ENCODE measurements around the gene MALAT1. TPM values are rescaled to one million over a fixed set of nuclear protein-coding genes. Genes with fewer than 3 reads are reported as not detected.

MALAT1 gene
- total and polyA plus RNA-seq, 8 donors = 608 to 15,875 (median 753) TPM

DNA sequence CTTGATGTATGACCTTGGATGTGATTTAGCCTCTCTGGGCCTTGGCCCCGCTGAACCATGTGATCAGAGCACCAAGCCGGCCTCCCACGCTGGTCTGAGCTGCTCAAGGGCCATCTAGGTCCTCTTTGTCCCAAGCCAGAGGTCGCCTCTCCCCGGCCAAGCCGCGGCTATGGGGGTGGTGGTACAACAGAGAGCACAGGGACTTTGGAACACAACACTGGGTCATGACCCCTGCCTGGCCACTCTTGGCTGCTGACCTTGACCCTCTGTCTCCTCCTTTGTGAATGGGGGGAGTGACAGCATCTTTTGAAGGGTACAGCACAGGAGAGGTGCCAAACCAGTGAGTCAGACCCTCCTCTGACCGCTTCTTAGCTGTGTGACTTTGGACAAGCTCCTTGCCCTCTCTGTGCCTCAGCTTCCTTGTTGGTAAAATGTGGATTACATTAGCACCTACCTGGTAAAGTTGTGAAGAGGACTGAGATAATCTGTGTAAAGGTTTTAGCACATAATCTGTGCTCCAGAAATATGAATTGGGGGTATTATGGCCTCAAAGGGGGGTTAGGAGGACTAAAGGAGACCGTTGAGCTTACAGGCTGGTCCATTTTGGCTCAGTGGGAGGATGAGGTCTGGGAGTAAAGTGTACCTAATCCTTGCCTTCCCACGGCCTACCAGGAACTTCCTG lies 30.8 kb downstream of the MALAT1 start:
- DNase-seq (no peak), ATAC-seq (no peak)
- TF ChIP-seq CTCF (IDR thresholded peaks at IDR 0.05) = no peak
- Histone ChIP-seq H3K27ac (no peak overlapping the region), H3K4me3 (no peak overlapping the region), H3K9me3 (no peaks in the 10 kb centered on the region), H3K36me3 (peaks cover 0 to 80% of the 10 kb centered on the region in 2 donors), H3K27me3 (no peaks in the 10 kb centered on the region), H3K4me1 (peaks cover 7 to 20% of the 10 kb centered on the region in 2 donors)
- intact Hi-C loops (cut with DNase I) = no loop called here

- H3K27ac ChIP-seq = no peak overlapping the region
- no peak for TF ChIP-seq CTCF (IDR thresholded peaks at IDR 0.05)
- no peaks in the 10 kb centered on the region for H3K9me3 ChIP-seq
- DNase-seq = no peak
- no peak overlapping the region for H3K4me3 ChIP-seq
- intact Hi-C loops (cut with DNase I) = no loop called here
- H3K4me1 ChIP-seq = peaks cover 7 to 20% of the 10 kb centered on the region in 2 donors
- H3K27me3 ChIP-seq = no peaks in the 10 kb centered on the region
- peaks cover 0 to 85% of the 10 kb centered on the region in 2 donors for H3K36me3 ChIP-seq
- ATAC-seq = no peak
Measured at GRCh38 chr11:65530157-65530496, 31.3 kb downstream of the MALAT1 start.

- no peak for TF ChIP-seq CTCF (IDR thresholded peaks at IDR 0.05)
- DNase-seq = no peak
- Histone ChIP-seq H3K27me3 (no peaks in the 10 kb centered on the region), H3K27ac (no peak overlapping the region), H3K36me3 (peaks cover 0 to 99% of the 10 kb centered on the region in 2 donors), H3K9me3 (no peaks in the 10 kb centered on the region), H3K4me1 (peaks cover 0 to 5% of the 10 kb centered on the region in 2 donors), H3K4me3 (no peak overlapping the region)
- no peak for ATAC-seq
- intact Hi-C loops (cut with DNase I) = no loop called here
Measured at GRCh38 chr11:65532388-65533064, 33.7 kb downstream of the MALAT1 start.

- H3K4me1 ChIP-seq = peaks cover 0 to 14% of the 10 kb centered on the region in 2 donors
- H3K27ac ChIP-seq = no peak overlapping the region
- intact Hi-C loops (cut with DNase I) = no loop called here
- no peaks in the 10 kb centered on the region for H3K9me3 ChIP-seq
- no peak for ATAC-seq
- TF ChIP-seq CTCF (IDR thresholded peaks at IDR 0.05) = no peak
- no peak overlapping the region for H3K4me3 ChIP-seq
- peaks cover 0 to 97% of the 10 kb centered on the region in 2 donors for H3K36me3 ChIP-seq
- H3K27me3 ChIP-seq = no peaks in the 10 kb centered on the region
- DNase-seq = no peak
Measured at GRCh38 chr11:65535102-65535501, 36.3 kb downstream of the MALAT1 start.

DNA sequence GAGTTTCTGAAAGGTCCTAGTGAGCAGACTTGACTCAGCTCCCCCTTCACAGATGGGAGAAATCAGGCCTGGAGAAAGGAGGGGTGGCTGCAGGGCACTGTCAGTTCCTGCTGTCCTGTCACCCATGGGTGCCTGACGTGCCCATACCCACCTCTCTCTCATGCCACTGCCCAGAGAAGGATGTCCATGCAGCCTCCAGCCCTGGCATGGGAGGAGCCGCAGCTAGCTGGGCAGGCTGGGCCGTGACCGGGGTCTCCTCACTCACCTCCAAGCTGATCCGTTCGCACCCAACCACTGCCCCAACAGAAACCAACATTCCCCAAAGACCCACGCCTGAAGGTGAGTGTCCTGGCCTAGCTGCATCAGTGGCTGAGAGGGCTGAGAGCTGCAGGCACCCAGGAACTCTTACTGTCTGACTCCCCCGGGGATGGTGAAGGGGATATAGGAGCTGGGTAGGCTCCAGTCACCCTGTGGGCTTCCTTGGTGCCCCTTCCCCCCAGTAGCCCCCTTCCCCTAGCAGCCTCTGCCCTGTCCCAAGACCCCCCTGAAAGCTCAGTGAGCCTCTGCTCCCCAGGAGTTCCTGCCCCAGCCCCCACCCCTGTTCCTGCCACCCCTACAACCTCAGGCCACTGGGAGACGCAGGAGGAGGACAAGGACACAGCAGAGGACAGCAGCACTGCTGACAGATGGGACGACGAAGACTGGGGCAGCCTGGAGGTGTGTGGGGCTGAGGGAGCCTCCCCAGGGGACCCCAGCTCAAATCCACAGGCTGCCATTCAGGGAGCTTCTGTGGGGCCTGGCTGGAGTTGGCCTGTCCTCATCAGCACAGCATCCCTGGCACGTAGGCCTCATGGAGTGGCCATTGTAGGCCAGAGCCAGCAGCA lies 37.8 kb downstream of the MALAT1 start:
- intact Hi-C loops (cut with DNase I) = no loop called here
- TF ChIP-seq CTCF (IDR thresholded peaks at IDR 0.05) = no peak

More for the DNA sequence above, 37.8 kb downstream of the MALAT1 start:
- no peak overlapping the region for H3K27ac ChIP-seq
- DNase-seq (no peak), ATAC-seq (no peak)
- peaks cover 0 to 82% of the 10 kb centered on the region in 2 donors for H3K36me3 ChIP-seq
- no peaks in the 10 kb centered on the region for H3K27me3 ChIP-seq
- no peak overlapping the region for H3K4me3 ChIP-seq
- no peaks in the 10 kb centered on the region for H3K9me3 ChIP-seq
- H3K4me1 ChIP-seq = peaks cover 8 to 26% of the 10 kb centered on the region in 2 donors
